H4 (cell line): ENCODE data around the gene RAD51B. TPM values are rescaled to one million over a fixed set of nuclear protein-coding genes. Genes with fewer than 3 reads are reported as not detected.
"Not testable (repeated sequence)": the region's sequence is repeated elsewhere in the genome, so short reads cannot be mapped to it uniquely, and the experiment has no call there.

Source experiments
- DNase-seq: peaks from one replicate; pipeline ENCODE4 v3.0.0-alpha.2; 2015; ENCODE audit warnings: low spot score
- total RNA-seq: library from RNA; depleted of rRNA; stranded (reverse); fragments of >200 nt; shearing (Covaris generic); gene quantifications from 2 replicates; pipeline ENCODE4 v1.2.3, GENCODE V29; 2014

Gene RAD51B
- total RNA-seq, 1 experiment from 2014 or later, result 11.2 TPM

- DNase-seq, result no peak
Observed at GRCh38 chr14:68075382-68076029, 255.9 kb downstream of the RAD51B start.

- no peak for DNase-seq
Observed at GRCh38 chr14:68076451-68076850, 256.9 kb downstream of the RAD51B start.

- no peak for DNase-seq
Observed at GRCh38 chr14:68079941-68080697, 260.5 kb downstream of the RAD51B start.

- no peak for DNase-seq
Observed at GRCh38 chr14:68081489-68081888, 261.9 kb downstream of the RAD51B start.

GRCh38 chr14:68082698-68083291 lies 263.2 kb downstream of the RAD51B start:
- DNase-seq, result no peak

GRCh38 chr14:68084256-68084655 lies 264.7 kb downstream of the RAD51B start:
- DNase-seq, result no peak

- DNase-seq, result no peak
Observed at GRCh38 chr14:68085742-68086141, 266.2 kb downstream of the RAD51B start.

- no peak for DNase-seq
Observed at GRCh38 chr14:68088451-68088854, 268.9 kb downstream of the RAD51B start.

GRCh38 chr14:68089146-68089731 lies 269.7 kb downstream of the RAD51B start:
- DNase-seq, result peak; percentile 34

GRCh38 chr14:68094158-68094557 lies 274.6 kb downstream of the RAD51B start:
- DNase-seq, result no peak

- no peak for DNase-seq
Observed at GRCh38 chr14:68094752-68095151, 275.2 kb downstream of the RAD51B start.

- no peak for DNase-seq
Observed at GRCh38 chr14:68097727-68098126, 278.1 kb downstream of the RAD51B start.

- no peak for DNase-seq
Observed at GRCh38 chr14:68098834-68099233, 279.3 kb downstream of the RAD51B start.

GRCh38 chr14:68099495-68100045 lies 280.0 kb downstream of the RAD51B start:
- DNase-seq, result no peak

GRCh38 chr14:68101715-68102301 lies 282.2 kb downstream of the RAD51B start:
- not testable (repeated sequence) for DNase-seq

- DNase-seq, result no peak
Observed at GRCh38 chr14:68103853-68104252, 284.3 kb downstream of the RAD51B start.

GRCh38 chr14:68104518-68104917 lies 284.9 kb downstream of the RAD51B start:
- peak; percentile 26 for DNase-seq

- no peak for DNase-seq
Observed at GRCh38 chr14:68105816-68106215, 286.2 kb downstream of the RAD51B start.

GRCh38 chr14:68106456-68106855 lies 286.9 kb downstream of the RAD51B start:
- no peak for DNase-seq

- DNase-seq, result no peak
Observed at GRCh38 chr14:68106905-68107304, 287.3 kb downstream of the RAD51B start.

- no peak for DNase-seq
Observed at GRCh38 chr14:68109132-68109900, 289.7 kb downstream of the RAD51B start.
